CD4-positive, alpha-beta T cell (primary cell): Measurements from ENCODE around the gene OBSL1. TPM values are rescaled to one million over a fixed set of nuclear protein-coding genes. Genes with fewer than 3 reads are reported as not detected.

Experiments
- ATAC-seq: fragments of 200-7000 bp; cut with Tn5 transposase; one replicate; pipeline ENCODE4 v1.10.0; 2022; ENCODE audit warnings: mild to moderate bottlenecking; ENCODE audit not compliant: poor library complexity
- CTCF ChIA-PET: fragments of 350-600 bp; sonication (Branson Sonifier 250); formaldehyde crosslinking; loops from one replicate; lab custom pipeline; 2021; ENCODE audit warnings: antibody characterized with exemption, inconsistent platforms; lab: Charles Lee
- POLR2A ChIA-PET: fragments of 350-600 bp; sonication (Branson Sonifier 250); formaldehyde crosslinking; loops from one replicate; lab custom pipeline; 2021; ENCODE audit warnings: antibody characterized with exemption, inconsistent platforms; lab: Charles Lee
- DNase-seq, 14 experiments: peaks; one replicate each; pipeline ENCODE4 v3.0.0-alpha.2; 2013 to 2020; ENCODE audit warnings: mixed read lengths in 2 of 14
- H3K27ac ChIP-seq, 2 donors: one replicate each; pipeline versions ENCODE4 v1.5.1 to v1.7.0; 2013; ENCODE audit warnings: low read length in 2 of 2, low read depth in 1 of 2, mild to moderate bottlenecking in 1 of 2
- H3K27me3 ChIP-seq, 2 experiments: 1 replicate in 1 of 2; 2 replicates in 1 of 2; pipeline versions ENCODE4 v1.6.1 to v1.7.0; 2013; ENCODE audit warnings: low read length in 2 of 2, control low read depth in 1 of 2, mild to moderate bottlenecking in 1 of 2, moderate library complexity in 1 of 2; ENCODE audit not compliant: insufficient read depth in 2 of 2, control insufficient read depth in 1 of 2
- H3K36me3 ChIP-seq: one replicate; pipeline ENCODE4 v1.6.1; 2013; ENCODE audit warnings: low read length, control low read depth; ENCODE audit not compliant: insufficient read depth
- H3K4me1 ChIP-seq: one replicate; pipeline ENCODE4 v1.6.1; 2013; ENCODE audit warnings: low read length, control low read depth; ENCODE audit not compliant: insufficient read depth
- H3K4me3 ChIP-seq: one replicate; pipeline ENCODE4 v1.5.1; 2013; ENCODE audit warnings: mild to moderate bottlenecking, low read length, moderate library complexity
- H3K9me3 ChIP-seq, 2 experiments: 1 replicate in 1 of 2; 2 replicates in 1 of 2; pipeline versions ENCODE4 v1.6.1 to v1.7.0; 2013; ENCODE audit warnings: low read length in 2 of 2, mild to moderate bottlenecking in 2 of 2, control low read depth in 1 of 2, moderate library complexity in 1 of 2; ENCODE audit not compliant: control insufficient read depth in 1 of 2, insufficient read depth in 1 of 2
- H3K27ac Mint-ChIP-seq: one replicate; pipeline ENCODE4 v1.8.0; 2020; ENCODE audit warnings: mixed read lengths
- H3K27me3 Mint-ChIP-seq: one replicate; pipeline ENCODE4 v1.8.0; 2021; ENCODE audit warnings: mixed read lengths
- H3K36me3 Mint-ChIP-seq: one replicate; pipeline ENCODE4 v1.8.0; 2021; ENCODE audit warnings: low read depth, mixed read lengths
- H3K4me1 Mint-ChIP-seq: one replicate; pipeline ENCODE4 v1.8.0; 2021; ENCODE audit warnings: low read depth, mixed read lengths
- H3K4me3 Mint-ChIP-seq: one replicate; pipeline ENCODE4 v1.8.0; 2020; ENCODE audit warnings: mild to moderate bottlenecking, mixed read lengths
- H3K9me3 Mint-ChIP-seq: one replicate; pipeline ENCODE4 v1.8.0; 2020; ENCODE audit warnings: mixed read lengths
- CTCF ChIP-seq: fragments of 200-600 bp; IDR thresholded peaks from one replicate; pipeline ENCODE4 v1.8.0; 2022; ENCODE audit warnings: antibody characterized with exemption, mild to moderate bottlenecking
- intact Hi-C, 2 experiments: fragments of 100-400 bp; cut with DNase I in 1 of 2; cut with micrococcal nuclease in 1 of 2; formaldehyde crosslinking; loops; one replicate each; pipeline versions ENCODE4 v1.15.1 to v1.9.0; 2023 to 2025; cut with DNase I, micrococcal nuclease
- total RNA-seq, 174 experiments: library from RNA in 2 of 174; stranded (reverse) in 2 of 174; gene quantifications; one replicate each; pipeline ENCODE4 v1.2.3 and lab custom pipeline; 2021 to 2026

OBSL1 gene
- total RNA-seq, 2 experiments from 2014 or later: 0.31 to 0.49 TPM

- Mint-ChIP-seq H3K4me3 (no peak overlapping the region), H3K9me3 (no peaks in the 10 kb centered on the region), H3K27ac (no peak overlapping the region), H3K27me3 (peaks cover 50% of the 10 kb centered on the region), H3K36me3 (no peaks in the 10 kb centered on the region), H3K4me1 (peaks cover 17% of the 10 kb centered on the region)
- H3K27me3 ChIP-seq: peaks cover 35 to 46% of the 10 kb centered on the region in 2 experiments
- DNase-seq (no peak), ATAC-seq (no peak)
- peaks cover 24% of the 10 kb centered on the region for H3K4me1 ChIP-seq
- intact Hi-C loops: no loop called here
- peaks cover 0 to 26% of the 10 kb centered on the region in 2 experiments for H3K9me3 ChIP-seq
- ChIA-PET POLR2A (no interaction called here), CTCF (interaction anchor here (0.6 kb wide), 1 partner anchor 60 kb away, joined by 3 read pairs; a partner anchor contains a TSS)
- H3K27ac ChIP-seq: no peak overlapping the region
- no peak for TF ChIP-seq CTCF
- H3K4me3 ChIP-seq: no peak overlapping the region
- H3K36me3 ChIP-seq: no peaks in the 10 kb centered on the region
Measured at GRCh38 chr2:219555956-219556355, 15.4 kb downstream of the OBSL1 start.

GRCh38 chr2:219554350-219554749, 17.0 kb downstream of the OBSL1 start:
- Mint-ChIP-seq H3K27ac (no peak overlapping the region), H3K36me3 (no peaks in the 10 kb centered on the region), H3K9me3 (no peaks in the 10 kb centered on the region), H3K4me1 (peaks cover 17% of the 10 kb centered on the region), H3K4me3 (peak overlapping the region; percentile 51), H3K27me3 (peaks cover 51% of the 10 kb centered on the region)
- ChIA-PET CTCF (no interaction called here), POLR2A (no interaction called here)
- peaks cover 0 to 31% of the 10 kb centered on the region in 2 experiments for H3K9me3 ChIP-seq
- TF ChIP-seq CTCF: no peak
- no peak overlapping the region for H3K27ac ChIP-seq
- H3K4me3 ChIP-seq: no peak overlapping the region
- H3K4me1 ChIP-seq: peaks cover 24% of the 10 kb centered on the region
- DNase-seq (peak in 1 of 14 experiments; percentile 22), ATAC-seq (no peak)
- H3K36me3 ChIP-seq: no peaks in the 10 kb centered on the region
- intact Hi-C loops: no loop called here
- H3K27me3 ChIP-seq: peaks cover 35 to 53% of the 10 kb centered on the region in 2 experiments

GRCh38 chr2:219553463-219553963, 17.8 kb downstream of the OBSL1 start:
- H3K27me3 Mint-ChIP-seq: peaks cover 53% of the 10 kb centered on the region
- H3K27ac Mint-ChIP-seq: no peak overlapping the region
- Histone ChIP-seq H3K27me3 (peaks cover 33 to 50% of the 10 kb centered on the region in 2 experiments), H3K4me1 (peaks cover 24% of the 10 kb centered on the region), H3K9me3 (peaks cover 0 to 31% of the 10 kb centered on the region in 2 experiments), H3K4me3 (no peak overlapping the region), H3K27ac (no peak overlapping the region), H3K36me3 (no peaks in the 10 kb centered on the region)
- CTCF ChIA-PET: interaction anchor here (3.1 kb wide), 1 partner anchor 11 kb away, joined by 9 read pairs; no protein-coding TSS in a partner anchor
- H3K36me3 Mint-ChIP-seq: no peaks in the 10 kb centered on the region
- intact Hi-C loops: no loop called here
- DNase-seq: peak in 1 of 14 experiments; percentile 28
- no peak for TF ChIP-seq CTCF
- H3K9me3 Mint-ChIP-seq: no peaks in the 10 kb centered on the region
- peaks cover 17% of the 10 kb centered on the region for H3K4me1 Mint-ChIP-seq
- POLR2A ChIA-PET: no interaction called here
- peak overlapping the region; percentile 86 for H3K4me3 Mint-ChIP-seq
- no peak for ATAC-seq
